Mucosa of descending colon (tissue), 3 donors: ENCODE data around the gene SUN2. TPM values are rescaled to one million over a fixed set of nuclear protein-coding genes. Genes with fewer than 3 reads are reported as not detected.

Experiments
- ATAC-seq: fragments of 200-7000 bp; cut with Tn5 transposase; one replicate; pipeline ENCODE4 v1.9.1; 2020; ENCODE audit warnings: mild to moderate bottlenecking, moderate library complexity
- DNase-seq, 3 donors: peaks; one replicate each; pipeline ENCODE4 v3.0.0-alpha.2; 2020
- H3K36me3 ChIP-seq: fragments of 200-600 bp; one replicate; pipeline ENCODE4 v1.8.0; 2021; ENCODE audit warnings: low read depth, mild to moderate bottlenecking
- H3K4me1 ChIP-seq: fragments of 200-600 bp; one replicate; pipeline ENCODE4 v1.8.0; 2021; ENCODE audit warnings: low read depth, mild to moderate bottlenecking
- H3K4me3 ChIP-seq: fragments of 200-600 bp; one replicate; pipeline ENCODE4 v1.8.0; 2021; ENCODE audit warnings: mild to moderate bottlenecking
- H3K9me3 ChIP-seq: fragments of 200-600 bp; one replicate; pipeline ENCODE4 v1.8.0; 2021; ENCODE audit warnings: mild to moderate bottlenecking
- intact Hi-C, 2 donors: fragments of 100-400 bp; cut with DNase I in 1 of 2; cut with micrococcal nuclease in 1 of 2; formaldehyde crosslinking; loops; one replicate each; pipeline versions ENCODE4 v1.11.0 to v1.11.1; 2022; cut with DNase I, micrococcal nuclease
- total RNA-seq, 3 donors: library from RNA; stranded (reverse); fragmentation: NEBNext Ultra II Directional in 2 of 3; extraction: Animal tissue kit (Norgen Biotek cat#: 25700) in 2 of 3; gene quantifications; one replicate each; pipeline versions ENCODE4 v1.2.1 to v1.2.4, GENCODE V29; 2021 to 2023
- TF ChIP-seq, protein P1 (sequence below): fragments of 200-600 bp; IDR thresholded peaks from one replicate; pipeline ENCODE4 v1.8.0; 2022; ENCODE audit warnings: antibody characterized with exemption, mild to moderate bottlenecking
- donor health status: DM: no; HTN: no; CAD: no; lungs with moderate emphysema.
- donor health status: DM: no; HTN: no; CAD: no.
- donor health status: DM: no; HTN: yes; CAD: no.

Gene SUN2
- total RNA-seq, 3 donors from 2014 or later, result 130 to 235 (median 181) TPM

- TF ChIP-seq, protein P1, sequence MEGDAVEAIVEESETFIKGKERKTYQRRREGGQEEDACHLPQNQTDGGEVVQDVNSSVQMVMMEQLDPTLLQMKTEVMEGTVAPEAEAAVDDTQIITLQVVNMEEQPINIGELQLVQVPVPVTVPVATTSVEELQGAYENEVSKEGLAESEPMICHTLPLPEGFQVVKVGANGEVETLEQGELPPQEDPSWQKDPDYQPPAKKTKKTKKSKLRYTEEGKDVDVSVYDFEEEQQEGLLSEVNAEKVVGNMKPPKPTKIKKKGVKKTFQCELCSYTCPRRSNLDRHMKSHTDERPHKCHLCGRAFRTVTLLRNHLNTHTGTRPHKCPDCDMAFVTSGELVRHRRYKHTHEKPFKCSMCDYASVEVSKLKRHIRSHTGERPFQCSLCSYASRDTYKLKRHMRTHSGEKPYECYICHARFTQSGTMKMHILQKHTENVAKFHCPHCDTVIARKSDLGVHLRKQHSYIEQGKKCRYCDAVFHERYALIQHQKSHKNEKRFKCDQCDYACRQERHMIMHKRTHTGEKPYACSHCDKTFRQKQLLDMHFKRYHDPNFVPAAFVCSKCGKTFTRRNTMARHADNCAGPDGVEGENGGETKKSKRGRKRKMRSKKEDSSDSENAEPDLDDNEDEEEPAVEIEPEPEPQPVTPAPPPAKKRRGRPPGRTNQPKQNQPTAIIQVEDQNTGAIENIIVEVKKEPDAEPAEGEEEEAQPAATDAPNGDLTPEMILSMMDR, result no peak
- H3K4me1 ChIP-seq, result peaks cover 12% of the 10 kb centered on the region
- H3K9me3 ChIP-seq, result no peaks in the 10 kb centered on the region
- H3K36me3 ChIP-seq, result peaks cover 4% of the 10 kb centered on the region
- H3K4me3 ChIP-seq, result no peak overlapping the region
- DNase-seq (no peak), ATAC-seq (no peak)
- intact Hi-C loops, result no loop called here
Observed at GRCh38 chr22:38684895-38685294, 70.9 kb downstream of the SUN2 start.

Other genes starting within 250 kb of the SUN2 start
- gene DDX17, start 249.7 kb downstream of the SUN2 start, total RNA-seq, result 100 to 1,000 TPM; 279 to 464 (median 363) TPM
- 1 to 10 TPM; 1.3 to 1.8 (median 1.7) TPM for gene DMC1, start 185.8 kb downstream of the SUN2 start, total RNA-seq
- gene FAM227A, start 99.6 kb downstream of the SUN2 start, total RNA-seq, result 1 to 10 TPM in 2 of 3 donors, under 1 TPM in 1; 0.52 to 1.5 (median 1.3) TPM
- gene CBY1, start 99.4 kb downstream of the SUN2 start, total RNA-seq, result 10 to 100 TPM; 22.8 to 46.5 (median 30.0) TPM
- gene TOMM22, start 74.0 kb downstream of the SUN2 start, total RNA-seq, result 10 to 100 TPM; 64.5 to 84.4 (median 72.4) TPM
- gene JOSD1, start 55.1 kb downstream of the SUN2 start, total RNA-seq, result 10 to 100 TPM; 82.5 to 98.3 (median 87.9) TPM
- gene GTPBP1, start 50.1 kb downstream of the SUN2 start, total RNA-seq, result 10 to 100 TPM; 73.1 to 96.8 (median 76.8) TPM
- 10 to 100 TPM; 14.7 to 17.6 (median 16.1) TPM for gene DNAL4, start 38.1 kb upstream of the SUN2 start, total RNA-seq
- 10 to 100 TPM in 1 of 3 donors, 1 to 10 TPM in 1, under 1 TPM in 1; 0.84 to 15.5 (median 1.2) TPM for gene NPTXR, start 88.0 kb upstream of the SUN2 start, total RNA-seq
- gene CBX6, start 116.2 kb upstream of the SUN2 start, total RNA-seq, result 10 to 100 TPM; 15.7 to 84.0 (median 23.6) TPM
- 10 to 100 TPM in 1 of 3 donors, 1 to 10 TPM in 1, under 1 TPM in 1; 0.92 to 23.6 (median 2.5) TPM for gene APOBEC3A, start 201.6 kb upstream of the SUN2 start, total RNA-seq
- 10 to 100 TPM in 2 of 3 donors, 1 to 10 TPM in 1; 8.4 to 49.5 (median 23.6) TPM for gene APOBEC3B, start 226.3 kb upstream of the SUN2 start, total RNA-seq